CD4-positive, alpha-beta memory T cell (primary cell): ENCODE results near the gene SLC6A3. TPM values are rescaled to one million over a fixed set of nuclear protein-coding genes. Genes with fewer than 3 reads are reported as not detected.

Experiments used
- polyA plus RNA-seq, 2 donors: library from polyadenylated mRNA; unstranded; fragments of 300-500 nt; fragmentation: Illumina TruSeq; gene quantifications; one replicate each; pipeline ENCODE4 v1.2.3, GENCODE V29; 2021
- total RNA-seq, 2 experiments: library from RNA; stranded (reverse); gene quantifications; one replicate each; pipeline ENCODE4 v1.2.3, GENCODE V29; 2021

The SLC6A3 gene
- total and polyA plus RNA-seq, 4 experiments from 2014 or later = not detected

Other genes with a start within 250 kb of the SLC6A3 start
- not detected for gene SLC6A19, start 243.8 kb downstream of the SLC6A3 start, total RNA-seq
- gene SLC6A19, start 243.8 kb downstream of the SLC6A3 start, polyA plus RNA-seq = not detected
- not detected for gene SLC6A18, start 220.1 kb downstream of the SLC6A3 start, total RNA-seq
- not detected for gene SLC6A18, start 220.1 kb downstream of the SLC6A3 start, polyA plus RNA-seq
- gene TERT, start 150.4 kb downstream of the SLC6A3 start, total RNA-seq = not detected
- gene TERT, start 150.4 kb downstream of the SLC6A3 start, polyA plus RNA-seq = under 1 TPM; 0.12 to 0.13 TPM
- gene CLPTM1L, start 100.3 kb downstream of the SLC6A3 start, total RNA-seq = 10 to 100 TPM; 86.0 to 87.4 TPM
- gene CLPTM1L, start 100.3 kb downstream of the SLC6A3 start, polyA plus RNA-seq = 10 to 100 TPM; 34.1 to 59.2 TPM
- gene LPCAT1, start 78.5 kb upstream of the SLC6A3 start, total RNA-seq = 10 to 100 TPM; 62.8 to 63.6 TPM
- 10 to 100 TPM in 1 of 2 donors, 1 to 10 TPM in 1; 9.0 to 32.2 TPM for gene LPCAT1, start 78.5 kb upstream of the SLC6A3 start, polyA plus RNA-seq